ENCODE results near the gene RHEX.

Gene RHEX

GRCh38 chr1:206117151-206117948 is 64.4 kb downstream of the RHEX start, which contains the start of gene AVPR1B:
AVPR1B (minus strand) TSS chr1:206117388; CDS start chr1:206116890, 498 bp downstream.
- no peak for TF ChIP-seq CTCF (IDR thresholded peaks at IDR 0.05; ENCODE audit: extremely low read depth, missing control alignments)
- DNase-seq (ENCODE audit: low spot score) = no peak

GRCh38 chr1:206120406-206120805 is 67.4 kb downstream of the RHEX start:
- DNase-seq (ENCODE audit: low spot score) = no peak
- no peak for TF ChIP-seq CTCF (IDR thresholded peaks at IDR 0.05; ENCODE audit: extremely low read depth, missing control alignments)

GRCh38 chr1:206121269-206121668 is 68.3 kb downstream of the RHEX start:
- no peak for DNase-seq (ENCODE audit: low spot score)
- no peak for TF ChIP-seq CTCF (IDR thresholded peaks at IDR 0.05; ENCODE audit: extremely low read depth, missing control alignments)

- DNase-seq (ENCODE audit: low spot score) = no peak
- no peak for TF ChIP-seq CTCF (IDR thresholded peaks at IDR 0.05; ENCODE audit: extremely low read depth, missing control alignments)
These were observed 69.7 kb downstream of the RHEX start for GRCh38 chr1:206122686-206123085.

GRCh38 chr1:206125346-206125745 is 72.4 kb downstream of the RHEX start:
- DNase-seq (ENCODE audit: low spot score) = no peak
- no peak for TF ChIP-seq CTCF (IDR thresholded peaks at IDR 0.05; ENCODE audit: extremely low read depth, missing control alignments)

GRCh38 chr1:206127336-206127735 is 74.4 kb downstream of the RHEX start:
- no peak for DNase-seq (ENCODE audit: low spot score)
- TF ChIP-seq CTCF (IDR thresholded peaks at IDR 0.05; ENCODE audit: extremely low read depth, missing control alignments) = no peak

- TF ChIP-seq CTCF (IDR thresholded peaks at IDR 0.05; ENCODE audit: extremely low read depth, missing control alignments) = no peak
- DNase-seq (ENCODE audit: low spot score) = no peak
These were observed 75.2 kb downstream of the RHEX start for GRCh38 chr1:206128196-206128595.

All from GM20000 (cell line).